Uterus (tissue), 4 donors: ENCODE results near the gene MR1. TPM values are rescaled to one million over a fixed set of nuclear protein-coding genes. Genes with fewer than 3 reads are reported as not detected.

ENCODE experiments used
- DNase-seq, 2 donors: peaks; one replicate each; pipeline ENCODE4 v3.0.0-alpha.2; 2019 to 2020
- H3K27ac ChIP-seq, 2 donors: fragments of 200-600 bp; sonication (generic); 1 replicate in 1 of 2; 2 replicates in 1 of 2; pipeline ENCODE4 v1.5.1; 2016 to 2018
- H3K27me3 ChIP-seq, 2 donors: fragments of 200-600 bp; sonication (generic); one replicate each; pipeline ENCODE4 v1.5.1; 2018 to 2019; ENCODE audit warnings: control low read depth in 1 of 2
- H3K36me3 ChIP-seq, 2 donors: fragments of 200-600 bp; sonication (generic); one replicate each; pipeline ENCODE4 v1.5.1; 2019; ENCODE audit warnings: control low read depth in 1 of 2
- H3K4me1 ChIP-seq, 2 donors: fragments of 200-600 bp; sonication (generic); one replicate each; pipeline ENCODE4 v1.5.1; 2018 to 2019; ENCODE audit warnings: control low read depth in 1 of 2
- H3K4me3 ChIP-seq, 2 donors: fragments of 200-600 bp; sonication (generic); 1 replicate in 1 of 2; 2 replicates in 1 of 2; pipeline ENCODE4 v1.5.1; 2018 to 2019; ENCODE audit warnings: mild to moderate bottlenecking in 1 of 2
- H3K9me3 ChIP-seq, 2 donors: fragments of 200-600 bp; sonication (generic); one replicate each; pipeline ENCODE4 v1.5.1; 2019; ENCODE audit warnings: control low read depth in 1 of 2
- POLR2A ChIP-seq, 2 donors: fragments of 450-650 bp; IDR thresholded peaks; one replicate each; pipeline ENCODE4 v1.6.1; 2016; ENCODE audit warnings: antibody characterized with exemption in 2 of 2, mild to moderate bottlenecking in 1 of 2, moderate library complexity in 1 of 2
- intact Hi-C: fragments of 100-400 bp; cut with DNase I; formaldehyde crosslinking; loops from one replicate; pipeline ENCODE4 v1.15.1; 2023; ENCODE audit warnings: low total_unique reads
- total RNA-seq, 4 donors: library from RNA; depleted of rRNA in 3 of 4; stranded (reverse); fragments of >200 nt in 3 of 4; gene quantifications; one replicate each; pipeline versions ENCODE4 v1.1.0 to v1.2.4, GENCODE V29; 2014 to 2023
- TF ChIP-seq, protein P1 (sequence below), 4 experiments: fragments of 200-600 bp in 2 of 4; fragments of 450-650 bp in 2 of 4; sonication (generic) in 2 of 4; IDR thresholded peaks; one replicate each; pipeline ENCODE4 v1.5.1; 2016 to 2019; ENCODE audit warnings: antibody characterized with exemption in 4 of 4, mild to moderate bottlenecking in 2 of 4, moderate library complexity in 1 of 4
- donor health status: DM: yes; HTN: yes; CAD: no.

MR1 gene
- total RNA-seq, 4 donors from 2014 or later, result 13.8 to 29.7 (median 16.2) TPM

DNA sequence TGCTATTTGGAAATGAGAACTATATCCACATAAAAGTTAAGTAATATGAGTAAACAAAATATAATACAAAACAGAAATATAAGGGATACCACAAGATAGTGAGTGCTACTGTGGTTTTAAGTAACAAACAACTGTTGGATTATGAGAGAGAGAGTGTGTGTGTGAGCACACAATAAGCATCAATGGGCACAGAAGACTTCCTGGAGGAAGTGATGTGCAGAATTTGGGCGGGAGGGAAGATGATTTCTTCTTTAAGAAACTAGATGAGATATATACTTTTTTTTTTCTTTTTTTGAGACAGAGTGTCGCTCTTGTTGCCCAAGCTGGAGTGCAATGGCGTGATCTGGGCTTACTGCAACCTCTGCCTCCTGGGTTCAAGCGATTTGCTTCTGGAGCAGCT, 46.8 kb downstream of the MR1 start:
- Histone ChIP-seq H3K4me3 (no peak overlapping the region), H3K27ac (no peak overlapping the region), H3K36me3 (no peaks in the 10 kb centered on the region), H3K27me3 (no peaks in the 10 kb centered on the region), H3K4me1 (no peaks in the 10 kb centered on the region), H3K9me3 (no peaks in the 10 kb centered on the region)
- TF ChIP-seq, protein P1, sequence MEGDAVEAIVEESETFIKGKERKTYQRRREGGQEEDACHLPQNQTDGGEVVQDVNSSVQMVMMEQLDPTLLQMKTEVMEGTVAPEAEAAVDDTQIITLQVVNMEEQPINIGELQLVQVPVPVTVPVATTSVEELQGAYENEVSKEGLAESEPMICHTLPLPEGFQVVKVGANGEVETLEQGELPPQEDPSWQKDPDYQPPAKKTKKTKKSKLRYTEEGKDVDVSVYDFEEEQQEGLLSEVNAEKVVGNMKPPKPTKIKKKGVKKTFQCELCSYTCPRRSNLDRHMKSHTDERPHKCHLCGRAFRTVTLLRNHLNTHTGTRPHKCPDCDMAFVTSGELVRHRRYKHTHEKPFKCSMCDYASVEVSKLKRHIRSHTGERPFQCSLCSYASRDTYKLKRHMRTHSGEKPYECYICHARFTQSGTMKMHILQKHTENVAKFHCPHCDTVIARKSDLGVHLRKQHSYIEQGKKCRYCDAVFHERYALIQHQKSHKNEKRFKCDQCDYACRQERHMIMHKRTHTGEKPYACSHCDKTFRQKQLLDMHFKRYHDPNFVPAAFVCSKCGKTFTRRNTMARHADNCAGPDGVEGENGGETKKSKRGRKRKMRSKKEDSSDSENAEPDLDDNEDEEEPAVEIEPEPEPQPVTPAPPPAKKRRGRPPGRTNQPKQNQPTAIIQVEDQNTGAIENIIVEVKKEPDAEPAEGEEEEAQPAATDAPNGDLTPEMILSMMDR (IDR thresholded peaks at IDR 0.05), result no peak
- TF ChIP-seq POLR2A (IDR thresholded peaks at IDR 0.05), result no peak
- DNase-seq, result no peak
- intact Hi-C loops, result no loop called here

DNA sequence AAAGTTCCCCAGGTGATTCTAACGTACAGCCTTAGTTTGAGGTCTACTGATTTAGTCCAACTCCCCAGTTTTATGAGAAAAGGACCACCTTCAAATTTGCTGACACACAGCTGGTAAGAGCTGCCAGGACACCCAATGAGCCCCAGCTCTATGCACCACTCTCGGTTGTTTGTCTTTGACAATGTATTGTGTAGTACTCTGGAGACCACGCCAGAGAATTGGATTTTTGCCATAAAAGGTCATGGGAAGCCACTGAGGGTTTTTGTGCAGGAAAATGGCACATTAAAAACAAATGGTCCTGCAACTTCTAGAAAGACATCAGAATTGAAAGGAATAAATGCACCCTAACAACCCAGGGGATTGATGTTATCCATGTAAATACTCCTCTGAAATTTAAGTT, 47.6 kb downstream of the MR1 start:
- no peak overlapping the region for H3K4me3 ChIP-seq
- no peaks in the 10 kb centered on the region for H3K36me3 ChIP-seq
- no peaks in the 10 kb centered on the region for H3K9me3 ChIP-seq
- H3K27me3 ChIP-seq, result no peaks in the 10 kb centered on the region
- no peak overlapping the region for H3K27ac ChIP-seq
- intact Hi-C loops, result no loop called here
- no peaks in the 10 kb centered on the region for H3K4me1 ChIP-seq
- DNase-seq, result no peak
- TF ChIP-seq, protein P1 (IDR thresholded peaks at IDR 0.05), result no peak
- TF ChIP-seq POLR2A (IDR thresholded peaks at IDR 0.05), result no peak

DNA sequence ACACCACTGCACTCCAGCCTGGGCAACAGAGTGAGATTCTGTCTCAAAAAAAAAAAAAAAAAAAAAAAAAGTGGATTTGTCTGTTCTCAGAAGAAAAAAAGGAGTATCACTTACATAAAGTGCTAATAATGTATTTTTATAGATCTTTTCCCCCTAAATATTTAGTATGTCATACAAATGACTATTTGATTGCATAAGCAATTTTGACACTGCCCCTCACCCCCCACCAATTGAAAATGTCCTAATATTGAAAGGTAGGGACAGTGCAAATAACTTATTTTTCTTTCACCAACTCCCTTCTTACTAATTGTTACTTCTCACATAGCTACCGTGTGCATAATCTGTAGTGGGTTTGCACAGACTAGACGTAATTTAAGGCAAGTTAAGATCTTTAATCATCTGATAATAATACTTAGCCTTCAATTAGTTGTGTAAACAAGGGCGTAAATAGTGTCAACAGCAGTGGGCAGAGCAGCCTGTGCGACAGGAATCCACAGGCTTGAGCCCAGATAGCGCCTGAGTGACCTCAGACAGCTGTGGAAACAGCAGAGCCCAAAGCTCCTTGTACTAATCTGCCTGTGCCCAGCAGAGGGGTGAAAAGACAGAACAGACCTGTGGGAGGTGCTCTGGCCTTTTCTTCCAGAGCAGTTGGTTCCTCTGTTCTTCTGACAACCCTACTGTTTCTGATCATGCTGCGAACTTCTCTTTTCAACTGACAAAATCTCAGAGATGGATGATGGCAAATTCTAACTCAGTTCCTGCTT, 50.2 kb downstream of the MR1 start:
- no peak for TF ChIP-seq POLR2A (IDR thresholded peaks at IDR 0.05)
- TF ChIP-seq, protein P1 (IDR thresholded peaks at IDR 0.05), result peak; percentile 63 to 85 (median 70)
- intact Hi-C loops, result no loop called here
- DNase-seq, result peak; percentile 57 to 69

DNA sequence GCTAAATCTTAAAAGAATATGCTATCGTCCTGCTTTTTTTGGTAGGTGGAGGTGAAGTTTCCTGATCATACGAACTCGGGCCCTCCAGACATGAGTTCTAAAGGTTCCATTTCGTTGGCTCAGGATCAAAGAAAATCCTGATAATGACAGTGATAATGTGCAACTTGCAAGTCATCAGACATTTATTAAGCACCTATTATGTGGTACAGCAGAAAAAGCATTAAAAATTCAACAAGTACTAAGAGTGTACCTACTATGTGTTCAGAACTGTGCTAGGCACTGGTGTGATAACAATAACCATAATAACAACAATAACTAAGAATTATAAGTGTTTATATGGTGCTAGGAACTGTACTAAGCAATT, 50.8 kb downstream of the MR1 start:
- no peak for DNase-seq
- H3K27me3 ChIP-seq, result no peaks in the 10 kb centered on the region
- intact Hi-C loops, result no loop called here
- H3K4me1 ChIP-seq, result no peaks in the 10 kb centered on the region
- no peak overlapping the region for H3K4me3 ChIP-seq
- H3K27ac ChIP-seq, result no peak overlapping the region
- H3K9me3 ChIP-seq, result no peaks in the 10 kb centered on the region
- TF ChIP-seq, protein P1 (IDR thresholded peaks at IDR 0.05), result no peak
- TF ChIP-seq POLR2A (IDR thresholded peaks at IDR 0.05), result no peak
- H3K36me3 ChIP-seq, result no peaks in the 10 kb centered on the region

More for the DNA sequence above, 50.2 kb downstream of the MR1 start:
- H3K27me3 ChIP-seq, result no peaks in the 10 kb centered on the region
- H3K4me1 ChIP-seq, result no peaks in the 10 kb centered on the region
- no peak overlapping the region for H3K4me3 ChIP-seq
- H3K9me3 ChIP-seq, result no peaks in the 10 kb centered on the region
- no peak overlapping the region for H3K27ac ChIP-seq
- H3K36me3 ChIP-seq, result no peaks in the 10 kb centered on the region

DNA sequence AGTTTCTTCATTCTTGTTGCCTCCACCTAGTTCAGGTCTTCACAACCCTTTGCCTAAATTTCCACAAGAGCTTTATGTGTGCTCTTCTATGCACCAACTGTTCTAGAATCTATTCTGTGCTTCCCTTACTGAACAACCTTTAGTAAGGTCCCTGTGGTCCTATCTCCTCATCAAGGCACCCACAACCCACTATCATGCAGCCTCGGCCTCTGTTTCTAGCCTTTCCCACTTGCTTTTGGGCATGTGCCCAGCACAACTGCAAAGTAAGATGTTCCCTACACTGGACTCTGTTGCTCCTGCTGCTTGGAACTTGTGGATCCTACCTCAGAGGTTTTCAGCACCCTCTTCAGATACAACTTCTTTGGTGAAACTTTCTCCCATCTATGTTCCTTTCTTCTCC, 52.3 kb downstream of the MR1 start:
- no peaks in the 10 kb centered on the region for H3K4me1 ChIP-seq
- H3K27ac ChIP-seq, result no peak overlapping the region
- no peaks in the 10 kb centered on the region for H3K36me3 ChIP-seq
- no peak overlapping the region for H3K4me3 ChIP-seq
- no peaks in the 10 kb centered on the region for H3K9me3 ChIP-seq
- H3K27me3 ChIP-seq, result no peaks in the 10 kb centered on the region
- intact Hi-C loops, result no loop called here
- no peak for DNase-seq
- no peak for TF ChIP-seq POLR2A (IDR thresholded peaks at IDR 0.05)
- TF ChIP-seq, protein P1 (IDR thresholded peaks at IDR 0.05), result no peak
